ENCODE results near the gene PTTG1IP.

PTTG1IP gene

DNA sequence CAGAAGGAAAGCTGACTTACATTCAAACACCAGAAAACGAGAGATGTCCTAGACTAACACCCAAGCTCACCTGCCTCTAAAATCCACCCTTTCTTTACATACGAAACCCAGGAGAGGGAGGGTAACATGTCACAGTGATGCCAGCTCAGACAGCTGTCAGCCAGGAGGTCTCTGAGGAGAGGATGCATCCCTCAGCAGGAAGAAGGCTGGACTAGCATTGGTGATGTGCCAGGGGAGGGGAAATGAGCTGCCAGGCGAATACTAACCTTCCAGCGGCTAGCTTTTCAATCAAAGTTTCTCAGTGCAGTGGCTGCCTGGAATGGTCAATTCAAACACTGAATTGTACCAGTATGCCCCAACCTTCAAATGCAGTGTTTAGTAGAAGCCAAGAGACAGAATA lies 68.3 kb downstream of the PTTG1IP start:
- Histone ChIP-seq H3K27ac (ENCODE audit: extremely low read depth, low read depth, low read length) (no peak overlapping the region), H3K9me3 (ENCODE audit: control insufficient read depth, insufficient read depth, low read depth, low read length) (no peaks in the 10 kb centered on the region), H3K36me3 (ENCODE audit: control insufficient read depth in 2 of 2, insufficient read depth in 1 of 2, low read length in 2 of 2) (peaks cover 4 to 63% of the 10 kb centered on the region in 2 experiments; a peak in 1 of 3 replicates), H3K4me1 (ENCODE audit: control insufficient read depth, insufficient read depth, low read length) (peaks cover 4% of the 10 kb centered on the region; the same call in 1 of the 2 replicates), H3K4me3 (ENCODE audit: low read depth, low read length) (no peak overlapping the region)
- POLR2A ChIA-PET: interaction anchor here (0.5 to 2.3 kb wide), 3 partner anchors 10 to 168 kb away, joined by 3 to 13 read pairs (median 7); partner anchors contain the start of gene SUMO3
- CTCF ChIA-PET: interaction anchor here (1.5 kb wide), 1 partner anchor 12 kb away, joined by 8 read pairs; no protein-coding TSS in a partner anchor
- TF ChIP-seq, protein P1, sequence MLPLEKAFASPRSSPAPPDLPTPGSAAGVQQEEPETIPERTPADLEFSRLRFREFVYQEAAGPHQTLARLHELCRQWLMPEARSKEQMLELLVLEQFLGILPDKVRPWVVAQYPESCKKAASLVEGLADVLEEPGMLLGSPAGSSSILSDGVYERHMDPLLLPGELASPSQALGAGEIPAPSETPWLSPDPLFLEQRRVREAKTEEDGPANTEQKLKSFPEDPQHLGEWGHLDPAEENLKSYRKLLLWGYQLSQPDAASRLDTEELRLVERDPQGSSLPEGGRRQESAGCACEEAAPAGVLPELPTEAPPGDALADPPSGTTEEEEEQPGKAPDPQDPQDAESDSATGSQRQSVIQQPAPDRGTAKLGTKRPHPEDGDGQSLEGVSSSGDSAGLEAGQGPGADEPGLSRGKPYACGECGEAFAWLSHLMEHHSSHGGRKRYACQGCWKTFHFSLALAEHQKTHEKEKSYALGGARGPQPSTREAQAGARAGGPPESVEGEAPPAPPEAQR (tag by site-specific recombination; IDR thresholded peaks at IDR 0.05): no peak
- no peak for TF ChIP-seq ZNF544 (tag by site-specific recombination; IDR thresholded peaks at IDR 0.05)
- TF ChIP-seq ZNF549 (tag by site-specific recombination; IDR thresholded peaks at IDR 0.05): no peak

DNA sequence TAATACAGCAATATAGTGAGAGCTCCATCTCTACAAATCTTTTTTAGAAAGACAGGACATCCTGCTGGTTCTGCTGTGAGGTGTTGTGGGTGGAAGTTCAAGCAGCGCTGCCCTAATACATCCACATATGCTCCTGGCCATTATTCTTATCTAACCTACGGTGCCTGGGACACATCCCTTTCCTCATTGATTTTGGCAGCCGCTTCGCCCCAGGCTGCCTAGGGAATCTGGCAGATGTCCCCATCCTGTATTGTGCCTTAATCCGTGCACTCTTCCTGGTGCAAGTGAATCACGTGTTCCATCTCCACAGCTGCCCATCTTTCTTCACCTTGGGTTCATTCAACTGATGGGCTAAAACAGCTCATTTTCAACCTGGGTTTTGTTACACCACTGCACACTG lies 68.7 kb downstream of the PTTG1IP start:
- Histone ChIP-seq H3K4me3 (ENCODE audit: low read depth, low read length) (no peak overlapping the region), H3K4me1 (ENCODE audit: control insufficient read depth, insufficient read depth, low read length) (peaks cover 4% of the 10 kb centered on the region; the same call in 1 of the 2 replicates), H3K36me3 (ENCODE audit: control insufficient read depth in 2 of 2, insufficient read depth in 1 of 2, low read length in 2 of 2) (peaks cover 4 to 60% of the 10 kb centered on the region in 2 experiments; a peak in 1 of 3 replicates), H3K27ac (ENCODE audit: extremely low read depth, low read depth, low read length) (no peak overlapping the region), H3K9me3 (ENCODE audit: control insufficient read depth, insufficient read depth, low read depth, low read length) (no peaks in the 10 kb centered on the region)
- ChIA-PET CTCF (interaction anchor here (1.5 kb wide), 1 partner anchor 11 kb away, joined by 8 read pairs; no protein-coding TSS in a partner anchor), POLR2A (interaction anchor here (0.5 to 2.3 kb wide), 4 partner anchors 10 to 168 kb away, joined by 3 to 13 read pairs (median 5); partner anchors contain the start of gene SUMO3)
- no peak for TF ChIP-seq GLIS2 (tag by site-specific recombination; IDR thresholded peaks at IDR 0.05)
- no peak for TF ChIP-seq EGR2 (tag by site-specific recombination; IDR thresholded peaks at IDR 0.05; ENCODE audit: low read depth)

DNA sequence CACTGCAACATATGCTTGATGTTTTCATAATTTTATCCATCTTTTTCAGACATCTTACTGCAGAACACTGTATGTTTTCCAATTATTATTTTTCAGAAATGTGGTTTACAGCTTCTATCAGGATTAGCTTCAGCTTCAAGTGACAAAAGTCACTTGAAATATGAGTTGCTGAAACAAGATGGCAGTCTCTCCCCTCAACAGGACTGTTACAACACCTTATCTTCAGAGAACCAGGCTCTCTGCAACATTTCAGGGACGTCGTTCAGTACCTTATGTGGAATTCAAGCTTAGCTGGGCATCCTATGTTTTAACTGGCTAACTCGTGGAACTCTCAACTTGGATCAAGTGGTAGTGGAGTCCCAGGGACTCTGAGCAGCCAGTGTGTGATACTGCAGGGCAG lies 69.8 kb downstream of the PTTG1IP start:
- CTCF ChIA-PET: interaction anchor here (1.0 kb wide), 1 partner anchor 43 kb away, joined by 3 read pairs; no protein-coding TSS in a partner anchor
- no peak overlapping the region for H3K4me3 ChIP-seq (ENCODE audit: low read depth, low read length)
- H3K27ac ChIP-seq (ENCODE audit: extremely low read depth, low read depth, low read length): no peak overlapping the region
- TF ChIP-seq, protein P2, sequence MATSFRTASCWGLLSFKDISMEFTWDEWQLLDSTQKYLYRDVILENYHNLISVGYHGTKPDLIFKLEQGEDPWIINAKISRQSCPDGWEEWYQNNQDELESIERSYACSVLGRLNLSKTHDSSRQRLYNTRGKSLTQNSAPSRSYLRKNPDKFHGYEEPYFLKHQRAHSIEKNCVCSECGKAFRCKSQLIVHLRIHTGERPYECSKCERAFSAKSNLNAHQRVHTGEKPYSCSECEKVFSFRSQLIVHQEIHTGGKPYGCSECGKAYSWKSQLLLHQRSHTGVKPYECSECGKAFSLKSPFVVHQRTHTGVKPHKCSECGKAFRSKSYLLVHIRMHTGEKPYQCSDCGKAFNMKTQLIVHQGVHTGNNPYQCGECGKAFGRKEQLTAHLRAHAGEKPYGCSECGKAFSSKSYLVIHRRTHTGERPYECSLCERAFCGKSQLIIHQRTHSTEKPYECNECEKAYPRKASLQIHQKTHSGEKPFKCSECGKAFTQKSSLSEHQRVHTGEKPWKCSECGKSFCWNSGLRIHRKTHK (tag by site-specific recombination; IDR thresholded peaks at IDR 0.05): no peak
- TF ChIP-seq FEZF1 (tag by site-specific recombination; IDR thresholded peaks at IDR 0.05): no peak
- no peak for TF ChIP-seq ZFHX2 (tag by site-specific recombination; conservative IDR thresholded peaks at IDR 0.05)
- no peak for TF ChIP-seq ZNF48 (tag by site-specific recombination; IDR thresholded peaks at IDR 0.05)
- TF ChIP-seq ZNF830 (tag by site-specific recombination; IDR thresholded peaks at IDR 0.05; ENCODE audit: low read depth): no peak
- TF ChIP-seq ZNF157 (tag by site-specific recombination; IDR thresholded peaks at IDR 0.05): no peak
- H3K9me3 ChIP-seq (ENCODE audit: control insufficient read depth, insufficient read depth, low read depth, low read length): no peaks in the 10 kb centered on the region
- POLR2A ChIA-PET: interaction anchor here (2.3 to 2.9 kb wide), 2 partner anchors 14 to 69 kb away, joined by 13 to 22 read pairs; partner anchors contain the start of genes PTTG1IP and SUMO3
- peaks cover 4% of the 10 kb centered on the region; the same call in 1 of the 2 replicates for H3K4me1 ChIP-seq (ENCODE audit: control insufficient read depth, insufficient read depth, low read length)
- H3K36me3 ChIP-seq (ENCODE audit: control insufficient read depth in 2 of 2, insufficient read depth in 1 of 2, low read length in 2 of 2): peaks cover 13 to 61% of the 10 kb centered on the region in 2 experiments; a peak in 2 of 3 replicates

DNA sequence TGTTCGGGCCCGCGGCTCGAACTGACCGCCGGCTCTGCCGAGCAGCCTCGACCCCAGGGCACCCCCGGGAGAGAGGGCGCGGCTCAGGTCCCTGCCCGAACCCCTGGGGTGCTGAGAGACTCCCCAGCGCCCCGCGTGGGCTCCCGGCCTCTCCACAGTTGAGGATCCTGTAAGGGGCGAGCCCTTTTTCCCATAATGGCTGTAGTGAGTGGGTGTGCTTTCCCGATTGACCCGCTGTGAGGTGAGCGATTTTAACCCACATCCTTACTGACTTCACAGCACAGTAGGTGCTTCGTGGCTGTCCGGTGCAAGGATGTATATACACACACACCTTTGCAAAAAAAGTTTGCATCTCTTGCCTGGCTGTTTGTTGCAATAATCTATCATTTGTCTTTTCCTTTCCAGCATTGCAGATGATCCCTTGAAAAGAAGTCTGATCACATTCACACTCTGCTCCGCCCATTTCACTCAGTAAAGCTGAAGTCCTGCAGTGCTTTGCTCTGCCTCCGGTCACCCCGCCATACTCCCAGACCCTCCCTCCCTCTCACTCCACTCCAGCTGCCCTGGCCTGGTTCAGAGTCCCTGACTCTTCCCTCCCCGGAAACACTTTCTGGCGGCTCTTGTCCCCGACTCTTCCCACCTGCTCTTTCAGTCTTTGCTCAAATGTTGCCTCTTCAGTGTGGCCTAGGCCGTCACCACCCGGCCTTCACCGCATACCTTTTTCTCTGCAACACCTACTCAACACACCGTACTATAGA lies 70.9 kb downstream of the PTTG1IP start:
- CTCF ChIA-PET: interaction anchor here (0.6 to 1.5 kb wide), 4 partner anchors 10 to 261 kb away, joined by 3 to 5 read pairs (median 4); no protein-coding TSS in a partner anchor
- H3K36me3 ChIP-seq (ENCODE audit: control insufficient read depth in 2 of 2, insufficient read depth in 1 of 2, low read length in 2 of 2): peaks cover 15 to 62% of the 10 kb centered on the region in 2 experiments
- POLR2A ChIA-PET: interaction anchor here (1.0 to 2.9 kb wide), 9 partner anchors 8 to 130 kb away, joined by 3 to 22 read pairs (median 6); partner anchors contain the start of genes PTTG1IP and SUMO3
- H3K4me1 ChIP-seq (ENCODE audit: control insufficient read depth, insufficient read depth, low read length): peaks cover 4% of the 10 kb centered on the region; the same call in 1 of the 2 replicates
- H3K4me3 ChIP-seq (ENCODE audit: low read depth, low read length): peak overlapping the region; percentile 82
- no peaks in the 10 kb centered on the region for H3K9me3 ChIP-seq (ENCODE audit: control insufficient read depth, insufficient read depth, low read depth, low read length)
- peak overlapping the region; percentile 69; the same call in 1 of the 2 replicates for H3K27ac ChIP-seq (ENCODE audit: extremely low read depth, low read depth, low read length)
- peak; percentile 59 for TF ChIP-seq ZFHX2 (tag by site-specific recombination; conservative IDR thresholded peaks at IDR 0.05)
- TF ChIP-seq, protein P3, sequence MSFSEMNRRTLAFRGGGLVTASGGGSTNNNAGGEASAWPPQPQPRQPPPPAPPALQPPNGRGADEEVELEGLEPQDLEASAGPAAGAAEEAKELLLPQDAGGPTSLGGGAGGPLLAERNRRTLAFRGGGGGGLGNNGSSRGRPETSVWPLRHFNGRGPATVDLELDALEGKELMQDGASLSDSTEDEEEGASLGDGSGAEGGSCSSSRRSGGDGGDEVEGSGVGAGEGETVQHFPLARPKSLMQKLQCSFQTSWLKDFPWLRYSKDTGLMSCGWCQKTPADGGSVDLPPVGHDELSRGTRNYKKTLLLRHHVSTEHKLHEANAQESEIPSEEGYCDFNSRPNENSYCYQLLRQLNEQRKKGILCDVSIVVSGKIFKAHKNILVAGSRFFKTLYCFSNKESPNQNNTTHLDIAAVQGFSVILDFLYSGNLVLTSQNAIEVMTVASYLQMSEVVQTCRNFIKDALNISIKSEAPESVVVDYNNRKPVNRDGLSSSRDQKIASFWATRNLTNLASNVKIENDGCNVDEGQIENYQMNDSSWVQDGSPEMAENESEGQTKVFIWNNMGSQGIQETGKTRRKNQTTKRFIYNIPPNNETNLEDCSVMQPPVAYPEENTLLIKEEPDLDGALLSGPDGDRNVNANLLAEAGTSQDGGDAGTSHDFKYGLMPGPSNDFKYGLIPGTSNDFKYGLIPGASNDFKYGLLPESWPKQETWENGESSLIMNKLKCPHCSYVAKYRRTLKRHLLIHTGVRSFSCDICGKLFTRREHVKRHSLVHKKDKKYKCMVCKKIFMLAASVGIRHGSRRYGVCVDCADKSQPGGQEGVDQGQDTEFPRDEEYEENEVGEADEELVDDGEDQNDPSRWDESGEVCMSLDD (tag by site-specific recombination; IDR thresholded peaks at IDR 0.05): peak; percentile 87
- TF ChIP-seq ZNF157 (tag by site-specific recombination; IDR thresholded peaks at IDR 0.05): no peak
- TF ChIP-seq ZNF311 (tag by site-specific recombination; IDR thresholded peaks at IDR 0.05; ENCODE audit: borderline replicate concordance): no peak
- peak; percentile 99 for TF ChIP-seq ZBTB48 (tag by site-specific recombination; IDR thresholded peaks at IDR 0.05)
- TF ChIP-seq, protein P4, sequence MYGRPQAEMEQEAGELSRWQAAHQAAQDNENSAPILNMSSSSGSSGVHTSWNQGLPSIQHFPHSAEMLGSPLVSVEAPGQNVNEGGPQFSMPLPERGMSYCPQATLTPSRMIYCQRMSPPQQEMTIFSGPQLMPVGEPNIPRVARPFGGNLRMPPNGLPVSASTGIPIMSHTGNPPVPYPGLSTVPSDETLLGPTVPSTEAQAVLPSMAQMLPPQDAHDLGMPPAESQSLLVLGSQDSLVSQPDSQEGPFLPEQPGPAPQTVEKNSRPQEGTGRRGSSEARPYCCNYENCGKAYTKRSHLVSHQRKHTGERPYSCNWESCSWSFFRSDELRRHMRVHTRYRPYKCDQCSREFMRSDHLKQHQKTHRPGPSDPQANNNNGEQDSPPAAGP (tag by site-specific recombination; IDR thresholded peaks at IDR 0.05): no peak
- TF ChIP-seq, protein P5, sequence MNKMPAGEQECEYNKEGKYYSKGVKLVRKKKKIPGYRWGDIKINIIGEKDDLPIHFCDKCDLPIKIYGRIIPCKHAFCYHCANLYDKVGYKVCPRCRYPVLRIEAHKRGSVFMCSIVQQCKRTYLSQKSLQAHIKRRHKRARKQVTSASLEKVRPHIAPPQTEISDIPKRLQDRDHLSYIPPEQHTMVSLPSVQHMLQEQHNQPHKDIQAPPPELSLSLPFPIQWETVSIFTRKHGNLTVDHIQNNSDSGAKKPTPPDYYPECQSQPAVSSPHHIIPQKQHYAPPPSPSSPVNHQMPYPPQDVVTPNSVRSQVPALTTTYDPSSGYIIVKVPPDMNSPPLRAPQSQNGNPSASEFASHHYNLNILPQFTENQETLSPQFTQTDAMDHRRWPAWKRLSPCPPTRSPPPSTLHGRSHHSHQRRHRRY (tag by site-specific recombination; IDR thresholded peaks at IDR 0.05): no peak

All from HEK293 (cell line).